SK-N-MC (cell line): Measurements from ENCODE around the gene SLC31A2.
"Not testable (repeated sequence)": the region's sequence is repeated elsewhere in the genome, so short reads cannot be mapped to it uniquely, and the experiment has no call there.

Experiments used
- DNase-seq: peaks from one replicate; pipeline ENCODE4 v3.0.0-alpha.2; 2011; ENCODE audit warnings: low read depth, low spot score
- H3K27ac ChIP-seq: fragments of 200-600 bp; sonication (generic); 2 replicates; pipeline ENCODE4 v1.5.1; 2016; ENCODE audit warnings: mixed run types
- H3K36me3 ChIP-seq: fragments of 200-600 bp; sonication (generic); 2 replicates; pipeline ENCODE4 v1.6.1; 2017; ENCODE audit warnings: antibody characterized with exemption, low read length, mixed read lengths; ENCODE audit not compliant: insufficient read depth
- H3K4me3 ChIP-seq: fragments of 200-600 bp; sonication (generic); 2 replicates; pipeline ENCODE4 v1.5.1; 2016
- H3K9ac ChIP-seq: fragments of 200-600 bp; sonication (generic); 2 replicates; pipeline ENCODE4 v1.8.0; 2017; ENCODE audit warnings: mixed run types, mixed read lengths; ENCODE audit not compliant: insufficient read length
- H3K9me3 ChIP-seq: fragments of 200-600 bp; sonication (generic); 2 replicates; pipeline ENCODE4 v1.6.1; 2017; ENCODE audit warnings: low read depth, mild to moderate bottlenecking, antibody characterized with exemption, low read length, moderate library complexity, mixed read lengths
- EZH2 ChIP-seq: fragments of 200-600 bp; sonication (generic); IDR thresholded peaks from one replicate; pipeline ENCODE4 v1.6.1; 2017; ENCODE audit warnings: antibody characterized with exemption
- FOXP2 ChIP-seq: optimal IDR thresholded peaks from 2 replicates; pipeline ENCODE3; 2011; ENCODE audit warnings: mild to moderate bottlenecking, moderate library complexity; ENCODE audit not compliant: insufficient read depth; ENCODE audit errors: extremely low read length, control extremely low read depth
- POLR2AphosphoS5 ChIP-seq: IDR thresholded peaks from 2 replicates; pipeline ENCODE4 v1.6.1; 2012; ENCODE audit warnings: mild to moderate bottlenecking, low read depth, low read length, borderline replicate concordance

SLC31A2 gene

DNA sequence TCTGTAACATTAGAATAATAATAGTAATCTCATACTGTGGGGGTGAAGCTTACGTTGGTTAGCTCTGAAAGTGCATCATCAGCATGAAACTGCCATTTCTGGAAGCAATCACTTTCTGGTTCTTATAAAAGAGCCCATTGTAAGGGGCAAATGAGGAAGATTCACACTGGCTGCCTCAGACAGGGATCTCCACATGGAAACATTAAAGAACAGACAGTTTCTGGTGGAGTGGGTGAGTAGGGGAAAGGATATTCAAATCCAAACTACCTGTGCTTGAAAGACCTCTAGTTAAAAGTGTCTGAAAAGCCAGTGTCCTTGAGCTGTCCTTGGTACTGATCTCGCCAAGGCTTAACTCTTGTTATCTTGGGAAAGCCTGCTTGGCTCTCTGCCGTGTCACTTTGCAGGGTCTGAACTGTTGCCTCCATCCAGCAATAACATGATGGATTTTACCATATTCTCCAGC, 19.1 kb upstream of the SLC31A2 start:
- H3K36me3 ChIP-seq: no peaks in the 10 kb centered on the region
- peak; percentile 18 for DNase-seq
- TF ChIP-seq EZH2: no peak
- no peaks in the 10 kb centered on the region for H3K9me3 ChIP-seq
- H3K9ac ChIP-seq: no peak overlapping the region
- no peak overlapping the region for H3K27ac ChIP-seq
- H3K4me3 ChIP-seq: no peak overlapping the region

DNA sequence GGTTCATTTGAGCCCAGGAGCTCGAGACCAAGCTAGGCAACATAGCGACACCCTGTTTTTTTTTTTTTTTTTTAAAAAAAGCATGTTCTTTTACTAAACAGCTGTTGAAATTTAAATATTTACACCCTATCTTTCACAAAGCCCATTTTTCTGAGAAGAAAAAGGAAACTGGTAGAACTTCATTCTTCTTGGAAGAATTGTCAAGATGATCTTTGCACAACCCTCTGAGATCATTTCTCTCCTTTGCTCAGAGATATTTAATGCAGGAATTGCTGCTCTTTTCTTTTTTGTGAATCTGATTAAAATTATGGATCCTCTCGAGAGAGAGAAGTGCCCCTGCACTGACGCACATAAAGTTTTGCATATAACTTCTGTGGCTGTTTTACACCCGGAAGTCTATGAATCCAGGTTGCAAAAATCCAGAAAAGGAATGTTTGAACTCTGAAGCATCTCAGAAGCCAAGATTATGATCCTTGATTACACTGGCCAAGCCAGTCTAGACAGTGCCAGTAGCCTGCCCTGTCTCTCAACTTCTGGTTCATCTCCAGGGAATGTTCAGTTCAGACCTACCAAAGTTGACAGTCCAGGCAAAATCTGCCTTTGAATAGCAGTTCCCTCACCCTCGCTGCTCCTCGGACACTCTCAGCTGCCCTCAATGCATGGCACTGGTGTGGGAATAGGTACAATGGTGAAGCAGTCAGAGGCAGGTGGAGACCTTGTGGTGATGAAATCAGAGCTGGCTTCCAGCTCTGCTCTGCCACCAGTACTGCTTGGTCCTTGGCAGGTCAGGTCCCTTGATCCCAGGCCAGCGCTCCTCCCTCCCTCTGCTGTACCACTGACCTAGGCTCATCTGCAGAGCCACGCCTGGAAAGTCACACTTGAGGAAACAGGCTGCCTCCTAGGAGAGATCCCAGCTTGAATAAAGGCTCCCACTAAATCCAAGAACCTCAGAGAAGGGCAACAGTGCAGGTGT, 13.3 kb upstream of the SLC31A2 start:
- DNase-seq: no peak
- no peak overlapping the region for H3K4me3 ChIP-seq
- no peak overlapping the region for H3K27ac ChIP-seq
- H3K9me3 ChIP-seq: no peaks in the 10 kb centered on the region
- no peaks in the 10 kb centered on the region for H3K36me3 ChIP-seq
- no peak overlapping the region for H3K9ac ChIP-seq
- no peak for TF ChIP-seq POLR2AphosphoS5
- TF ChIP-seq EZH2: no peak
- TF ChIP-seq FOXP2: no peak

DNA sequence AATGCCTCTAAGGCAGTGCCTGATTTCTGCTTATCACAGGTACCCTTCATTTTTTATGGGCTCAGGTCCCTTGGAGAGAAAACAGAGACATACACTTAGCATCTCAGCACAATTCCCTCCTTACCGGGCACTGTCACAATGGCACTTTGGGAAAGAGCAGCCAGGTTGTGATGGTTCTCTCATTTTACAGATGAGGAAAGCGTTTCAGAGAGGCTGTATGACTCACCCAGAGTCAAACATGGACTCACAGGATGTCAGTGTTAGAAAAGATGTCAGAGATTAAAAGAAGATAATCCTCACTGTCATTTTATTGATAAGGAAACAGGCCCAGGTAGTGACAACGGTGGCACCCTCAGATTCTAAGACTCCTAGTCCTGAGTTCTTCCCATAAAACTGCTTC, 12.0 kb upstream of the SLC31A2 start:
- Histone ChIP-seq H3K4me3 (no peak overlapping the region), H3K36me3 (no peaks in the 10 kb centered on the region), H3K9me3 (no peaks in the 10 kb centered on the region), H3K27ac (no peak overlapping the region), H3K9ac (no peak overlapping the region)
- TF ChIP-seq POLR2AphosphoS5: no peak
- no peak for TF ChIP-seq EZH2
- TF ChIP-seq FOXP2: no peak
- DNase-seq: no peak

DNA sequence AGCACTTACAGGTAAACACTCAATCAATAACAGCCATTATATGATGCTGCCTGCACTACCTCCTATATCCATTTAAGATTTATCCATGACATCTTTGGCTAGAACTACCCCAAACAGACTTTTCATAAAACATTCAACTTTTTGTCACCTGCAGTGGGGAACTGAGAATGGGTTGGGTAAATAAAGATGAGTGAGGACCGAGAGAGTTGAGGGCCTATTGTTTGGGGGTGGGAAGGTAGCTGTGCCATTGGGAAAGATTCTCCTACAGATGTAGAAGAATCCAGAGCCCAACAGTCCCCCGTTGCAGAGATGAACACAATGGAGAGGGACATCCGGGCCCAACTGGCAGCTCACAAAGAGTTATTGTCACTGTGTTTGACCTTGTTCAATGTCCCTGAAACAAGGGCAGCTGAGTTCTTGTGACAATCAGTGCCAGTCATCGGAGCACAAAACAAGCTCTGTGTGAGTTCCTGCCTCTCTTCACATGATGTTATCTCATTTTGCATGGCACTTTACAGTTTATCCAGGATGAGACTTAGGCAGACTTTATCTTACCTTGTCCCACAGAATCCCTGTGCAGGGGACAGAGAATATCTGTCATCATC, 11.5 kb upstream of the SLC31A2 start:
- Histone ChIP-seq H3K9me3 (no peaks in the 10 kb centered on the region), H3K4me3 (no peak overlapping the region), H3K36me3 (no peaks in the 10 kb centered on the region), H3K9ac (no peak overlapping the region), H3K27ac (no peak overlapping the region)
- TF ChIP-seq FOXP2: no peak
- TF ChIP-seq EZH2: no peak
- no peak for TF ChIP-seq POLR2AphosphoS5
- DNase-seq: no peak

DNA sequence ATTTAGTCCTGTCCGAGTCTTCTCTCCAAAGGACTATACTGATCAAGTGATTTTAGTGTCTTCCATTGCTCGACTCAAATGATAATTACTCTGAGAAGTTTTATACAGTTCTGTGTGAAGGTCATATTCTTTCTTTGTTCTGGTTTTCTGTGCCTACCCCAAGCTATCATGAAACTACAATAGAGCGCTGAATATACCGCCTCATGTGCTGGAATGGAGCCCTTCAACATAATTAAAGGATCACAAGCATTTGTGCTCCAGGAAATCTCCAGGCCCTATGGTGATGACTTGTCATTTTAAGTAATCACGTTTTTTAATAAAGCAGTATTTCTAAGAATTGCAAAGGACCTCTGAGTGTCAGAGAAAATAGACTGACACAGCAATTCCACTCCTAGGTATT, 10.9 kb upstream of the SLC31A2 start:
- Histone ChIP-seq H3K27ac (no peak overlapping the region), H3K36me3 (no peaks in the 10 kb centered on the region), H3K9me3 (no peaks in the 10 kb centered on the region), H3K4me3 (no peak overlapping the region), H3K9ac (no peak overlapping the region)
- TF ChIP-seq EZH2 (no peak), POLR2AphosphoS5 (no peak), FOXP2 (no peak)
- no peak for DNase-seq

DNA sequence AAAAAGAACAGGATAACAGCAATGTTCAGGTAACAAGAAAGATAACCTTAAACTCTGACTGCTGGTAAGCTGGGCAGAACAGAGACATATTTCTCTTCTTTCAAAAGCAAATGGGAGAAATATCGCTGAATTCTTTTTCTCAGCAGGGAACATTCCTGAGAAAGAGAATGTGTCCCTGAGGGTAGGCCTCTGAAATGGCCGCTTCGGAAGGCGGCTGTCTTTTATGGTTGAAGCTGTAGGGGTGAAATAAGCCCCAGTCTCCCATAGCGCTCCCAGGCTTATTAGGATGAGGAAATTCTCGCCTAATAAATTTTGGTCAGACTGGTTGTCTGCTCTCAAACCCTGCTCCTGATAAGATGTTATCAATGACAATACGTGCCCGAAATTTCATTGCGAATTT, 9.9 kb upstream of the SLC31A2 start:
- not testable (repeated sequence) for H3K4me3 ChIP-seq, H3K9ac ChIP-seq, H3K27ac ChIP-seq, H3K36me3 ChIP-seq, DNase-seq, H3K9me3 ChIP-seq

DNA sequence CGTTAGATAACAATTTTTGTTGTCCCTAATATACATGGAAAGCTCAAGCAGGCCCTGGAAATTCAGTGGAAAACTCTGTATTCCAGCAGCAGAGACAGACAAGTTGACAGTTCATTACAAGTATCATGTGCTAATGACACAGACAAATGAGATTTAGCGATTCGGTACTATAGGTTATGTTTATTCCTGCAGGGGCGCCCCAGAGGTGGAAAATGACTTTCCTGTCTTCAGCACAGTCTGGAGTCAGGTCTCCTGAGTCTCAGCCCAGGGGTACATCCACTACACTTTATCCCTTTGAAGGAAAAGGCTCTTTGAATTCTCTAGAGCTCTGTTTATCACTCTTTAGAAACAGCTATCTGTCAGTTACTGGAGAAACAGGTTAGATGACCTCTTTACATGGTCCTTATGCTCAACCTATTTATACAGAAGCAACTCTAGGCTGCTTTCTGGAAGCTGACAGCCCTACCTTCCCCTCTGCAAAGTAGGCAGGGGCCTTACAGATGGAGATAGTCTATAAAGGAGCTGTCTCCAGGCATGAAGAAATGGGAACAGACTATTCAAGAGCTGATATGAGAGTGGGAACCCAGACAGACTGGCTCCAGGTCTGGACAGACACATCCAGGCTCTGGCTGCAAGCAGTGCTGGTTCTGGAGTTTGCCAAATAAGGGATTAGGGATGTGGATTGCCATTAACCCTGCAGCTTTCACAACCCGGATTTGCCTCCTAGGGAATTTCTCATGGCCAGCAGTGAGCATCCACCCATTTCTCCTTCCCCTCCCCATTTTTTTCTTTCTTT, 7.2 kb upstream of the SLC31A2 start:
- no peak overlapping the region for H3K27ac ChIP-seq
- TF ChIP-seq FOXP2 (no peak), POLR2AphosphoS5 (no peak), EZH2 (no peak)
- H3K36me3 ChIP-seq: no peaks in the 10 kb centered on the region
- no peak for DNase-seq
- no peak overlapping the region for H3K4me3 ChIP-seq
- H3K9ac ChIP-seq: no peak overlapping the region
- no peaks in the 10 kb centered on the region for H3K9me3 ChIP-seq

DNA sequence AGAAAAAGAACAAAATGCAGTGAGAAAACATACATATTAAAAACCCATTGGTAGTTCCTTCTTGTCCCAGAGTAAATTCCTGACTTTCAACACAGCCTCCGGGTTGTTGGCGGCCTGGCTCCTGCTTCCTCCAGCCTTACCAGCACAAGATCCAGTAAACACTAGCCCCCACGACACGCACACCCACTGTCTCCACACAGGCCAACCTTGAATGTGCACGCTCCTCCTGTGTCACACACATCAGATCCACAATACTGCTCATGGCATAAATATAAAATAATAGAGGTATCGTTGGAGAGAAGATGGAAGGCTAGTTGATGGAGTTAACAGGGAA, 2.5 kb upstream of the SLC31A2 start:
- H3K36me3 ChIP-seq: no peaks in the 10 kb centered on the region
- no peak overlapping the region for H3K27ac ChIP-seq
- H3K9me3 ChIP-seq: no peaks in the 10 kb centered on the region

More for the DNA sequence above, 2.5 kb upstream of the SLC31A2 start:
- TF ChIP-seq EZH2 (no peak), FOXP2 (no peak), POLR2AphosphoS5 (no peak)
- H3K9ac ChIP-seq: no peak overlapping the region
- DNase-seq: no peak
- no peak overlapping the region for H3K4me3 ChIP-seq
